Effector CD8-positive, alpha-beta T cell (primary cell): Measurements from ENCODE around the gene ASB11.

Experiments used
- DNase-seq: peaks from one replicate; lab custom pipeline; 2025; lab: John Stamatoyannopoulos, UW
- total RNA-seq, 4 experiments: gene quantifications; one replicate each; lab custom pipeline; 2026; lab: John Stamatoyannopoulos, UW

The ASB11 gene
- 0 to 0.12 (median 0) reads per million in 4 experiments for total RNA-seq

DNA sequence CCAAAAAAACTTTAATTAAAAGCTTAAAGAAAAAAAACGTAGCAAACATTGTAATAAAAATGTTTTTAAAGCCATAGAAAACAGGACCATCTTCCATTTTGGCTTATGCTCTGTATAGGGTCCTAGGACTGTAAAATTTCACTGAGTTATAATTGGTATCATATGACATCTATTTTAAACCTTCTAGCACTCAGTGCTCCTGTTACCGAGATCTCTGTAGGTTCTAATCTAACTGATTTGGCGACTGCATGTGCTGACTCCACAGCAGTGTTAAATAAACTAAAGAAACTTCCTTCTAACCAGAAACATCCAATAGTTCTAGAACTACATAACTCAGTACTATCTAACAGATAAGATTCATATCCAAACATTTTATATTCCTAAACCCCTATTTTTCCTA, at the start of gene ASB11:
TSS of gene ASB11 (minus strand) at position 132 of the 400 bp plus-strand sequence. CDS start at position 97, 35 bp downstream.
- no peak for DNase-seq

DNA sequence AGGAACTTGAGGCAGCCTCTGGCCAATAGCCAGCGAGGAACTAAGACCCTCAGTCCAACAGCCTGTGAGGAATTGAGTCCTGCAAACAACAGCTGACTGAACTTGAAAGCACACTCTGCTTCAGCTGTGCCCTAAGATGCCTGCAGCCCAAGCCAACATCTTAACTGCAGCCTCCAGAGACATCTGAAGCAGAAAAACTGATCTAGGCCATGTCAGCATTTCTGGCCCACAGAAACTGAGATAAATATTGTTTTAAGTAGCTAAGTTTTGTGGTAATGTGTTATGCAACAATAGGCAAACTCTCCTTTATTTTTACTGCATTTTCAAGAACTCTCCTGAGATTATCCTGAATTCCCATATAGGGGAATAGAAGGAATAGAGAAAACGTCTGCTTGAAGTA, 44.3 kb upstream of the ASB11 start:
- no peak for DNase-seq

DNA sequence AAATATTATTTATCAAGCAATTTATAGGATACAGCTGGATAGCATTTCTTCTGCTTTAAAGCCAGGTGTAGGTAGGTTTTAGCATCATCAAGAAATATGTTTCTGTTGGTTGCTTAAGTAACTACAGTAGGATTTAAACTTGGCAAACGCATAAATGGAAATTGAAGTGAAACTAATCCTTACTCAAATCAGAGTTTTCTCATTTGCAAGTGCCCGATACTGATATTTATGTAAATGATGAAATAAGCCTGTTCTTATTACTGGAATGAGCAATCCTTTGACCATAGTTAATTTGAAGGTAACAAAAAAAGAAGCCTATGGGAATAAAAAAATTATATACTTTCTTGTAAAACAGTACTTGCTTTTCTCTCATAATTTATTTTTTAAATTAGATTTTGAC, 43.1 kb upstream of the ASB11 start:
- no peak for DNase-seq

- no peak for DNase-seq
These were observed 41.0 kb upstream of the ASB11 start for GRCh38 chrX:15356444-15356843.

- no peak for DNase-seq
These were observed 35.0 kb upstream of the ASB11 start for GRCh38 chrX:15350329-15350996.

GRCh38 chrX:15349046-15349445, 33.6 kb upstream of the ASB11 start:
- no peak for DNase-seq

DNA sequence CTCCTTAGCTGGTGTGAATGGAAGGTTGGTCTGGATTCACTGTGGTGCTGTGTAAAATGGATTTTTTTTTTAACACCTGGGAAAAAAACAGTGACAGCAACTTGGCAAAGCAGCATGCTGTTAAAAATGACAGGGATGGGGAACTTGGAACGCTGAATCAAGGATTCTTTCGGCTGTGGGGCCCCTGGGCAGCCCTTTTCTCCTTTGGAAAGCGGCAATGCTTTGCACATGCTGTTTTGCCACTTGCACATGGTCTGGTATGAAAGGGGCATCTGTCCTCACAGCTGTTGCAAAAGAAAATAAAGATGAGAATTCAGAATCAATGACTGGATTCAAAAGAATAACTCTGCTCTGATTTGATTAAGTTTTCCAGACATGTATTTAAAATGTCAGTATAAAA, 30.5 kb upstream of the ASB11 start:
- DNase-seq: no peak

GRCh38 chrX:15344106-15344505, 28.7 kb upstream of the ASB11 start:
- DNase-seq: no peak

DNA sequence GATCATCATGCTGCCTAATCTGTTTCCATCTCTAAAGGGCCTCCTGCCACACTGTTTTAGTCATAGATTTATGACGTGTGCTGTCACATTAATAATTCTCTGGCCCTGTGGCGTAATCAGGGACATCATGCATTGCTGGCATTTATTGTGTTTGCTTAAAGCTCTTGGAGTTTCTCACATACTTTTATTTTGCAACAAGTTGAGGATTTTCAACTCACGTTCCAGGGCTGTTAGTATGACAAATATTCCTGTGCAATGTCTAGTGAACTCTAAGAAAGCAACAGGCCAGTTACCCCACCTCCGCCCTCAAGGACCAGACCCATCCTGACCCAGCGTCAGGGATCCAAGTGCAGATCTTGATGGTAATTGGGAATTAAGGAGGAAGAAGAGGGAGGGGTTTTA, 27.6 kb upstream of the ASB11 start:
- no peak for DNase-seq

GRCh38 chrX:15340867-15341266, 25.4 kb upstream of the ASB11 start:
- DNase-seq: no peak

DNA sequence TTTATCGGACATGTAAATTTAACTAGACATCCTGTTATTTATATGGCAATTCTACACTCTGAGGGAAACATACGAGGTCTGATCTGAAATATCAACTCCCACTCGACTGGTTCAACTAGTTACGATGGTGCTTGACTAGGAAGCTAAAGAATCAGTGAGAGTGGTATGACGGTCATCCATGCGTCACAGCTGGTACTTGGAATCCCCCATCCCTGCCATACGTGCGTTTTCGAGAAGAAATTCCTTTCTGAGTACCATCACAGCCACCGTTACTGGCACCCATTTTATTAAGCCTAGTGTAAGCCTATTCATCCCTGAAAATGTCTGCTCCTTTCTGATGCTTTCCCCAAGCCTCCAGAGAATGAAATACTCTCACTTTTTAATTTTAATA, 20.6 kb upstream of the ASB11 start:
- DNase-seq: peak; percentile 36

- peak; percentile 86 for DNase-seq
These were observed 19.9 kb upstream of the ASB11 start, which contains the start of gene PIGA for GRCh38 chrX:15335135-15336022. Gene PIGA (minus strand): TSS chrX:15335523. CDS start chrX:15331930, 3,593 bp downstream.

DNA sequence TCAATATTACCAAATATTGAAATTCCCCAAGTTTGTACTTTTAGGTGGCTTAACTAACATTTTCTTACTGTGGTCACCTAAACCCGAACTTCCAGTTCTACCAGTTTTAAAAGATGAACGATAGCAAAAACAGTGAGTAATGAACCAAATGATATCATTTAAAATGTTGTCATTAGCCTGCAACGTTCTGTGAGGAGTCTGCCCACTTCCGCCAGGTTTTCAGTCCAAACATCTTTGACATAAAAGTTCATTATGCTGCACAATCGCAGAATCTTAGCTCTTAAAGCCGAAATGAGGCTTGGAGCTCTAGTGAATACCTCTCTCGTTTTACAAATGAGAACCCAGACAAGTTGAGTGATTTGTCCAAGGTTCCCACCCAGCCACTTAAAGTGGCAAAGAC, 19.1 kb upstream of the ASB11 start:
- no peak for DNase-seq

GRCh38 chrX:15328821-15329220, 13.4 kb upstream of the ASB11 start:
- DNase-seq: no peak

- no peak for DNase-seq
These were observed 12.7 kb upstream of the ASB11 start for GRCh38 chrX:15328131-15328530.

- DNase-seq: no peak
These were observed 7.0 kb upstream of the ASB11 start for GRCh38 chrX:15322472-15322871.

DNA sequence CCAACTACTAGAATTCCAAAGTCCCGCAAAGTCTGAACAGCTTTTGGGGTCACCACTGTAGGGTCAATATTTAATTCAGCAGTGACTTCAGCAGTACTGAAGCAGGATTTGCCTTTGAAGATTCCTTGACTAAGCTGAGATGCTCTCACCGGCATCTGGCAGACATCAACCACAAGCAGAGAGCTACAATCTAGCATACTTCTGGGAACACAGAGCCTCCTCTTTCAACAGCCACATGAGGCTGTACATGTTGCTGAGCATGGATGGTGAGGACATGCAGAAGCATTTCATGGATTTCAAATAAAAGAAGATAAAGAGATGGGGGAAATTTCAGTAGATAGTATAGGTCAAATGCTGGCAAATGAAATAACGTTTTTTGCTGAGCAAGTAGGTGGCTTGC, 6.6 kb upstream of the ASB11 start:
- no peak for DNase-seq

DNA sequence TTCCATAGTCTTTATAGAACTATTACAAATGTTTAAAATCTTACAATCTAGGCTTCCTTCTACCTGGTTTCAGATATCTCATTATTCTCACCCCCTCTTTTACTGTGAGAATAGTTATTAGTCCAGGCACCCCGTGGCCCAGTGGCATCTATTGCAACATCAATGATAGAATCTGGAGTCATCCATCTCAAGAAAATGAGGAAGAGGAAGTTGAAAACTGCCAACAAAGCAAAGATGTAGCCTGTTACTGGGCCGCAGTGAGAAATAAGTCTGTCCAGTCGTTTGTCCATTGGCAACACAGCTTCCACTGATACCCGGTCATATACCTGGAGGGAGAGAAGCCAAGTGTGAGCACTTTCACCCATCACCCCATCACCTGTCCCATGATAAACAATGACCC, 6.0 kb upstream of the ASB11 start:
- no peak for DNase-seq

DNA sequence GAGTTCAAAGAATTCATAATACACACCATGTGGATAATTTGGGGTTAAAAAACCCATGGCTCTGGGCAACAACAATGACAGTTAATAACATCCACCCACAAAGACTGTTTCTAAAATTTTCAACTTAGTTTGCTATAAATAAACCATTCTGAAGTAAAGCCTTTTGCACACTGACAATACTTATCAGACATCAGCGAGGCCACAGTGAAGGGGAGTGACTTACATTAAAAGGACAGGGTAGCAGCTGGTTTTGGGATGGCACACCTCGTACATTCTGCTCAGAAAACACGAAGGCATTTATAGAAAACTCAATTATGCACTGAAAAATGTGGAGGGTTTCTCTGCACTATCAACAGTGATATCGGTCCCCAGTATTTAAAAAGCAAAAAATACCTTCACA, 4.9 kb upstream of the ASB11 start:
- DNase-seq: no peak

DNA sequence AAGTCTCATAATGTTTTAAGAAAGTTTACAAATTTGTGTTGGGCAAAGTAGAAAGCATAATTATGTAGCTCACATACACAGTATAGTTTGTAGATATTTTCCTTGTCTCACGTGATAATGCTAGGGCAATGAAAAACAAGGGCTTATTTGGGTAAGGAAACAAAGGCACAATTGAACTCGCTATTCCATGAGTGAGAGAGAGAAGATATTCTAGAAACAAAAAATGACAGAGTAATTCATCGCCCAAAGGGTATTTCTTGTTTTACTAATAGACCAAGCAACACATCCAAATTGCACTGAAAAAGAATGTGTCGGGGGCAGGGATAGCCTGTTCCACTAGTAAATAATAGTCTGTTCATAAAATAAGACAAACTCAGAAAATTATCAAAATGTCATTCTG, 3.6 kb upstream of the ASB11 start:
- no peak for DNase-seq

GRCh38 chrX:15314472-15314871, 968 bp downstream of the ASB11 start:
- DNase-seq: no peak

GRCh38 chrX:15311119-15311518, 4.3 kb downstream of the ASB11 start:
- DNase-seq: no peak

- no peak for DNase-seq
These were observed 5.3 kb downstream of the ASB11 start for GRCh38 chrX:15310117-15310516.
